ENCODE data around the gene ZNF12.

DNA sequence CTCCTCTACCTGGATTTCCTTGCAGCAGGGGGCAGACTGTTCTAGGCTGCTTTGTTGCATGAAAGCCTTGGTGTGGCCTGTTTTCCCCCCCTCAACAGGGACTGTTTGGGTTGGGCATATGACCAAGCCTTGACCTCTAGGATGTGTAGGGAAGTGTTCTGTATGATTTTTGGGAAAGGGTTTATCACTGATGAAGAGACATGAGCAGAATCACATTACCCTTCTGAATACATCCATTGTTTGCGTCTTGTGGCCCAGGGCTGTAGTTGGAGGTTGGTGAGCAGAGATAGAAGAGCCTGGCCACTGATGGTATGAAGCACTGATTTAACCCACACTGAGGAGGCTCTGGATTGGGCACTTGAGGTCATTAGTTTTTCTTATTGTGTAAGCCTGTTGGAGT, 26.6 kb downstream of the ZNF12 start:
- TF ChIP-seq EZH2 (IDR thresholded peaks at IDR 0.05; ENCODE audit: insufficient read depth, poor library complexity, severe bottlenecking) = no peak
- no peak for TF ChIP-seq EZH2phosphoT487 (IDR thresholded peaks at IDR 0.05; ENCODE audit: insufficient read depth, low read depth)
